GM19351 (cell line): ENCODE results near the gene LCE7A.

Experiments
- ATAC-seq: cut with Tn5 transposase; IDR thresholded peaks from one replicate; pipeline ENCODE4 v1.9.1; 2021; ENCODE audit warnings: mild to moderate bottlenecking, moderate library complexity; ENCODE audit not compliant: unreplicated experiment

Gene LCE7A

GRCh38 chr1:152879559-152880198 is 19.9 kb downstream of the LCE7A start:
- no peak for ATAC-seq

GRCh38 chr1:152880316-152880715 is 20.5 kb downstream of the LCE7A start:
- no peak for ATAC-seq

GRCh38 chr1:152880907-152881306 is 21.1 kb downstream of the LCE7A start:
- peak; percentile 83 for ATAC-seq

GRCh38 chr1:152884085-152884484 is 24.3 kb downstream of the LCE7A start:
- ATAC-seq, result no peak

GRCh38 chr1:152884506-152884905 is 24.7 kb downstream of the LCE7A start:
- no peak for ATAC-seq

DNA sequence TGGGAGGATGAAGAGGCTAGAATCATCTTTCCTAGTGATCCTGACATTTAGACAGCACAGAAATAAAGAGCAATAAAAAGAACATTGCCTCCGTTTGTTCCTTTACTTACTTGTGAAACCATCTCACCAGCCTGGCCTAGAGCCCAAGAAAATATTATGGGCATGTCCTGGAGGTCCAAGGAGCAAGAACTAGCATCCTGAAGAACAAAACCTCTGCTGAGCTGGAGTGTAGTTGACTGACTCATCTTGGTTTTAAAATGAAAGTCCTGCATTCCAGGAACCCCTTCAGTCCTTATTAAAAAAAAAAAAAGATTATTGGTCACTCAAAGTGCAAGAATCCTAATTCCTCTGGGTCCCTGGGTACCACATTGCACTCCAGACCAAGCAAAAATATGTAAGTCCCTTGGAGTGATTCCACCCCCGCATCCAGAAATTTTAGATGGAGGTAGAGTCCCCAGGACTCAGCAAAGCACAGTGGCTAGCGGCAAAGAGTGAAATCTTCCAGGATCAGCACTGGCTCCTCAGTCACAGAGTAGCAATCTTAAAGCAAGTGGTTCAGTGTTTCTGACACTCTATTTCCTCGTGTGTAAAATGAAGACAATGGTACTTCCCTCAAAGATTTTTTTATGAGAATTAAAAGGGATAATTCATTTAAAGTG is 25.3 kb downstream of the LCE7A start:
- no peak for ATAC-seq

GRCh38 chr1:152886085-152886484 is 26.3 kb downstream of the LCE7A start:
- no peak for ATAC-seq

- ATAC-seq, result no peak
Measured at GRCh38 chr1:152886758-152887409, 27.1 kb downstream of the LCE7A start.

- ATAC-seq, result no peak
Measured at GRCh38 chr1:152888126-152888525, 28.3 kb downstream of the LCE7A start.

- ATAC-seq, result no peak
Measured at GRCh38 chr1:152899027-152899426, 39.2 kb downstream of the LCE7A start.

GRCh38 chr1:152899883-152900282 is 40.1 kb downstream of the LCE7A start:
- no peak for ATAC-seq

DNA sequence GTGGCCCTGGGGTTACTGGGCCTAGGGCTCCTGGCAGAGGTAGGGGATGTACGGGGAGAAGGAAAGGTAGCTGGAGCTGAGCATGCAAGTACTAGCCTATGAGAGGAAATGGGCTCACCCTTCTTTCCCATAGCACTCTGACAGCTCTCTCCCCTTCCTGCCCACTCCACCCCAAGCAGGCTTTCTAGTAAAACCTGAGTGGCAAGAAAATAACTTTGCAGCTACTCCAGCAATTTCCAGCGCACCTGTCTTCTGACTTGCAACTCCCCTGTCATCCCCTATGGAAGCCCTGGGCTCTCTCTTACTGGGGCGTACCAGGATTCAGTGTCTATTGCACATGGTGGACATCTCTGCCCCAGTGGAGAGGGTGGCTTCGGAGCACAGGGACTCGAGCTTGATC is 41.8 kb downstream of the LCE7A start:
- no peak for ATAC-seq

GRCh38 chr1:152902636-152903035 is 42.8 kb downstream of the LCE7A start:
- ATAC-seq, result no peak

GRCh38 chr1:152904688-152905440 is 45.1 kb downstream of the LCE7A start:
- no peak for ATAC-seq

DNA sequence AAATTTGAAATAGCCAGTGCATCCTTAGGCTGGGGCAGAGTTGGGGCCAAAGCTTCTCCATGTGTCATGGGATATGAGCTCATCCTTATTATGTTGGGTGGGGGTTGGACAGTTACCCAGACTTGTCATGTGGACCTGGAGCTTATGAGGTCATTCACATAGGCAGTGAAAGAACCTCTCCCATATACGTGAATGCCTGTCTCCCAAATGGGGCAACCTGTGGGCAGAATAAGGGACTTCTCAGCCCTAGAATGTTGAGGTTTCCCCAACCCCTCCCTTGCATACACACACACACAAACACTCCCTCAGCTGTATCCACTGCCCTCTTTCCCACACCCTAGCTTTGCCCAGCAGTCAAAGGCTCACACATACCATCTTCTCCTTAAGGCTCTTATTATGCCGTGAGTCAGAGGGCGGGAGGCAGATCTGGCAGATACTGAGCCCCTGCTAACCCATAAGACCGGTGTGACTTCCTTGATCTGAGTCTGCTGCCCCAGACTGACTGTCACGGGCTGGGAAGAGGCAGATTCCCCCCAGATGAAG is 46.3 kb downstream of the LCE7A start:
- no peak for ATAC-seq

DNA sequence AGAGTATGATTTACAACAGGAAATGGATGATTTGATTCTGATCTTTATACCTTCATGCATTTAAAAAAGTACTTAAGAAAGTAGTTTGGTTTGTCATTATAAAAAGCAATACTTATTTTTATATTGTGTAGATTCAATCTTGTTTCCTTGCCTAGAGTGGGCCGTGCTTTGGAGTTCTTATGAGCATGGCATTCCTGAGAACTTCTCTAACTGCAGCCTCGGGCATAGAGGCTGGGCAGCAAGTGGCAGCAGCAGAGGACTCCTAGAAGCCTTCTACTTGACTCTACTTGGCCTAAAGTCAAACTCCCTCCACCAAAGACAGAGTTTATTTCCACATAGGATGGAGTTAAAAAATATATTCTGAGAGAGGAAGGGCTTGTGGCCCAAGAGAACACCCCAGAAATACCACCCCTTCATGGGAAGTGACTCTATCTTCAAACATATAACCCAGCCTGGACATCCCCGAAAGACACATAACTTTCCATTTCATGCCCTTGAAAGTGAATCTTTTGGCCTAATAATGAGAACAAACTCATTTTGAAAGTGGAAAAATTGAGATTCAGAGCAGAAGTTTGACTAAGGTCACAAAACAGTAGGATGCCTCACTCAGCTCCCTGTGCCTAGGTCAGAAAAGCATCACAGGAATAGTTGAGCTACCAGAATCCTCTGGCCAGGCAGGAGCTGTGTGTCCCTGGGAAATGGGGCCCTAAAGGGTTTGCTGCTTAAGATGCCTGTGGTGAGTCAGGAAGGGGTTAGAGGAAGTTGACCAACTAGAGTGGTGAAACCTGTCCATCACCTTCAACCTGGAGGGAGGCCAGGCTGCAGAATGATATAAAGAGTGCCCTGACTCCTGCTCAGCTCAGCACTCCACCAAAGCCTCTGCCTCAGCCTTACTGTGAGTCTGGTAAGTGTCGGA is 48.1 kb downstream of the LCE7A start, which contains the start of gene IVL:
TSS of gene IVL (plus strand) at position 861 of the 916 bp plus-strand sequence. CDS start 1,252 bp downstream, outside the sequence.
- peak; percentile 51 for ATAC-seq

- ATAC-seq, result no peak
Measured at GRCh38 chr1:152909206-152909605, 49.4 kb downstream of the LCE7A start.
